ENCODE results near the gene PRKN.

Gene PRKN

DNA sequence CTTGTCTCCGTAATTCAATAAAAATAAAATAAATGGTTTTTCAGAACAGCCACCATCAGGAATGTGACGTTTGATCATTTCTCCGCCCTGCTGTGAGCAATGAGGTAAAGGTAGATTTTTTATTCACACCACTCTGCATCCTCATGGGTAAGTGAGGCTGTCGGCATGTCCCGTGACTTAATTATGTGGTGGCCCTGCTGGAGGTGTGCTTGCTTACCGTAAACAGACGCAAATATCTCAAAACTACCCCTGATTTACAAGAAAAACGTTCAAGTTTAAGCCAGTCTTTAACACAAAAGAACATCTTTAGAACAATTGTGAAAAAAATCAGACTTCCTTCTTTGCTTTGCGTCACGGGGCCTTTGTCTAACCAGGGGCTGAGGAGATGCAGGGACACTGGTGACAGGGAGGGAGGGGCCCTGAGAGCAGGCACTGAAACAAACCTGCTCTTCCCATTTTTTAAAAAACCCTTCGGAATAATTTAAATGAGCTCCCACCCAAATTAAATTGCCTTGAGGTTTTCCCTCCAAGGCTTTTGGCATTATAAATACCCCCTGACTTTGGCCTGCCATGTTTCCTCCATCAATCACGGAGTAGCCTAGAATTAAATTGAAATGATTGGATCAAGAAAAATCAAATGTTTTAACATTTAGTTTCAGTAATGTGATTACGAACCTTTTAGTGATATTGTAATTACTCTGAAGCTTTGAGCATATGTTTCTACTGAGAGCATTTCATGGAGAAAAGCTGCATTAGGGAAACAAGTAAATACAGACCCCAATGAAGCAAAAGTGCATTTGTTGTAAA is 13.4 kb downstream of the PRKN start:
- Histone ChIP-seq H3K36me3 (ENCODE audit: control insufficient read depth in 1 of 2, insufficient read depth in 2 of 2, low read length in 2 of 2) (peaks cover 0 to 3% of the 10 kb centered on the region in 2 donors), H3K27ac (ENCODE audit: low read depth, low read length) (no peak overlapping the region), H3K27me3 (ENCODE audit: control insufficient read depth in 1 of 2, insufficient read depth in 2 of 2, low read length in 2 of 2) (no peaks in the 10 kb centered on the region), H3K9me3 (ENCODE audit: control insufficient read depth in 1 of 2, low read length in 2 of 2) (peaks cover 0 to 5% of the 10 kb centered on the region in 2 donors), H3K4me1 (ENCODE audit: control insufficient read depth in 1 of 2, insufficient read depth in 2 of 2, low read length in 2 of 2) (no peaks in the 10 kb centered on the region), H3K4me3 (ENCODE audit: low read depth in 1 of 2, low read length in 2 of 2) (no peak overlapping the region), H3K9ac (ENCODE audit: low read depth in 1 of 2, low read length in 2 of 2) (no peak overlapping the region)

GRCh38 chr6:162712694-162713093 is 14.9 kb downstream of the PRKN start:
- Histone ChIP-seq H3K36me3 (ENCODE audit: control insufficient read depth in 1 of 2, insufficient read depth in 2 of 2, low read length in 2 of 2) (peaks cover 0 to 3% of the 10 kb centered on the region in 2 donors), H3K27ac (ENCODE audit: low read depth, low read length) (no peak overlapping the region), H3K27me3 (ENCODE audit: control insufficient read depth in 1 of 2, insufficient read depth in 2 of 2, low read length in 2 of 2) (no peaks in the 10 kb centered on the region), H3K9ac (ENCODE audit: low read depth in 1 of 2, low read length in 2 of 2) (no peak overlapping the region), H3K4me3 (ENCODE audit: low read depth in 1 of 2, low read length in 2 of 2) (no peak overlapping the region), H3K9me3 (ENCODE audit: control insufficient read depth in 1 of 2, low read length in 2 of 2) (peaks cover 0 to 5% of the 10 kb centered on the region in 2 donors), H3K4me1 (ENCODE audit: control insufficient read depth in 1 of 2, insufficient read depth in 2 of 2, low read length in 2 of 2) (no peaks in the 10 kb centered on the region)

GRCh38 chr6:162711376-162711775 is 16.2 kb downstream of the PRKN start:
- no peaks in the 10 kb centered on the region for H3K27me3 ChIP-seq (ENCODE audit: control insufficient read depth in 1 of 2, insufficient read depth in 2 of 2, low read length in 2 of 2)

DNA sequence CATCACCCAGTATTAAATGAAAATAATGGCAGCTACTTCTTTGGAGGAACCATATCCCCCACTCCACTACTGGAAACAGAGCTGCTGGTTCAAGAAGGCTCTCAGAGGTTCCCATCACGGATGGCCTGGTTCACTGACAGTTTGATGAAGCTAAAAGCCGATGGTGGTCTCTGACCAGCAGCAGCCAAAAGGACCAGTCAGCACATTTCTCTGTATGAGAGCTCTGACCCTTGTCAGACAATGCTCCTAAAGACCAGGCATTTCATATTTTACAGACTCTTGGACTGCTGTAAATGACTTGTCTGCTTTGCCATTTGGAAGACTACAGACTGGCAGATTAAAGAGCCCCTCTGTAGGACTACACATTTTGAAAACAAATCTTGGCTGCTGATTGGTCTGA is 16.6 kb downstream of the PRKN start:
- H3K27ac ChIP-seq (ENCODE audit: low read depth, low read length): no peak overlapping the region
- H3K9ac ChIP-seq (ENCODE audit: low read depth in 1 of 2, low read length in 2 of 2): no peak overlapping the region
- no peak overlapping the region for H3K4me3 ChIP-seq (ENCODE audit: low read depth in 1 of 2, low read length in 2 of 2)
- no peaks in the 10 kb centered on the region for H3K4me1 ChIP-seq (ENCODE audit: control insufficient read depth in 1 of 2, insufficient read depth in 2 of 2, low read length in 2 of 2)
- no peaks in the 10 kb centered on the region for H3K9me3 ChIP-seq (ENCODE audit: control insufficient read depth in 1 of 2, low read length in 2 of 2)
- H3K36me3 ChIP-seq (ENCODE audit: control insufficient read depth in 1 of 2, insufficient read depth in 2 of 2, low read length in 2 of 2): no peaks in the 10 kb centered on the region
- no peaks in the 10 kb centered on the region for H3K27me3 ChIP-seq (ENCODE audit: control insufficient read depth in 1 of 2, insufficient read depth in 2 of 2, low read length in 2 of 2)

More at GRCh38 chr6:162711376-162711775, 16.2 kb downstream of the PRKN start:
- H3K9ac ChIP-seq (ENCODE audit: low read depth in 1 of 2, low read length in 2 of 2): no peak overlapping the region
- no peaks in the 10 kb centered on the region for H3K4me1 ChIP-seq (ENCODE audit: control insufficient read depth in 1 of 2, insufficient read depth in 2 of 2, low read length in 2 of 2)
- no peak overlapping the region for H3K4me3 ChIP-seq (ENCODE audit: low read depth in 1 of 2, low read length in 2 of 2)
- H3K9me3 ChIP-seq (ENCODE audit: control insufficient read depth in 1 of 2, low read length in 2 of 2): no peaks in the 10 kb centered on the region
- no peaks in the 10 kb centered on the region for H3K36me3 ChIP-seq (ENCODE audit: control insufficient read depth in 1 of 2, insufficient read depth in 2 of 2, low read length in 2 of 2)
- H3K27ac ChIP-seq (ENCODE audit: low read depth, low read length): no peak overlapping the region

- H3K4me3 ChIP-seq (ENCODE audit: low read depth in 1 of 2, low read length in 2 of 2): no peak overlapping the region
- no peaks in the 10 kb centered on the region for H3K9me3 ChIP-seq (ENCODE audit: control insufficient read depth in 1 of 2, low read length in 2 of 2)
- no peaks in the 10 kb centered on the region for H3K27me3 ChIP-seq (ENCODE audit: control insufficient read depth in 1 of 2, insufficient read depth in 2 of 2, low read length in 2 of 2)
- no peak overlapping the region for H3K9ac ChIP-seq (ENCODE audit: low read depth in 1 of 2, low read length in 2 of 2)
- H3K36me3 ChIP-seq (ENCODE audit: control insufficient read depth in 1 of 2, insufficient read depth in 2 of 2, low read length in 2 of 2): no peaks in the 10 kb centered on the region
- H3K27ac ChIP-seq (ENCODE audit: low read depth, low read length): no peak overlapping the region
- no peaks in the 10 kb centered on the region for H3K4me1 ChIP-seq (ENCODE audit: control insufficient read depth in 1 of 2, insufficient read depth in 2 of 2, low read length in 2 of 2)
Measured at GRCh38 chr6:162710419-162710818, 17.1 kb downstream of the PRKN start.

GRCh38 chr6:162709431-162709830 is 18.1 kb downstream of the PRKN start:
- no peak overlapping the region for H3K27ac ChIP-seq (ENCODE audit: low read depth, low read length)
- no peak overlapping the region for H3K4me3 ChIP-seq (ENCODE audit: low read depth in 1 of 2, low read length in 2 of 2)
- H3K27me3 ChIP-seq (ENCODE audit: control insufficient read depth in 1 of 2, insufficient read depth in 2 of 2, low read length in 2 of 2): no peaks in the 10 kb centered on the region
- no peak overlapping the region for H3K9ac ChIP-seq (ENCODE audit: low read depth in 1 of 2, low read length in 2 of 2)
- no peaks in the 10 kb centered on the region for H3K9me3 ChIP-seq (ENCODE audit: control insufficient read depth in 1 of 2, low read length in 2 of 2)
- no peaks in the 10 kb centered on the region for H3K36me3 ChIP-seq (ENCODE audit: control insufficient read depth in 1 of 2, insufficient read depth in 2 of 2, low read length in 2 of 2)
- H3K4me1 ChIP-seq (ENCODE audit: control insufficient read depth in 1 of 2, insufficient read depth in 2 of 2, low read length in 2 of 2): no peaks in the 10 kb centered on the region

DNA sequence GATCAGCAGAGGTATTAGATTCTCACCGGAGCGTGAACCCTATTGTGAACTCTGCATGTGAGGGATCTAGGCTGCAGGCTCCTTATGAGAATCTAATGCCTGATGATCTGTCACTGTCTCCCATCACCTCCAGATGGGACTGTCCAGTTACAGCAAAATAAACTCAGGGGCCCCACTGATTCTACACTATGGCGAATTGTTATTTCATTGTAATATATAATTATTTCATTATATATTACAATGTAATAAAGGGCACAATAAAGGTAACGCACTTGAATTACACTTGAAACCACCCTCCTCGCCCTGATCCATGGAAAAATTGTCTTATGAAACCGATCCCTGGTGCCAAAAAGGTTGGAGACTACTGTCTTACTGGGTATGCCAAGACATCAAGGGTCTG is 18.6 kb downstream of the PRKN start:
- no peaks in the 10 kb centered on the region for H3K4me1 ChIP-seq (ENCODE audit: control insufficient read depth in 1 of 2, insufficient read depth in 2 of 2, low read length in 2 of 2)
- H3K27ac ChIP-seq (ENCODE audit: low read depth, low read length): no peak overlapping the region
- H3K27me3 ChIP-seq (ENCODE audit: control insufficient read depth in 1 of 2, insufficient read depth in 2 of 2, low read length in 2 of 2): no peaks in the 10 kb centered on the region
- no peak overlapping the region for H3K9ac ChIP-seq (ENCODE audit: low read depth in 1 of 2, low read length in 2 of 2)
- H3K36me3 ChIP-seq (ENCODE audit: control insufficient read depth in 1 of 2, insufficient read depth in 2 of 2, low read length in 2 of 2): no peaks in the 10 kb centered on the region
- H3K4me3 ChIP-seq (ENCODE audit: low read depth in 1 of 2, low read length in 2 of 2): no peak overlapping the region
- no peaks in the 10 kb centered on the region for H3K9me3 ChIP-seq (ENCODE audit: control insufficient read depth in 1 of 2, low read length in 2 of 2)

- H3K9ac ChIP-seq (ENCODE audit: low read depth in 1 of 2, low read length in 2 of 2): no peak overlapping the region
- no peaks in the 10 kb centered on the region for H3K36me3 ChIP-seq (ENCODE audit: control insufficient read depth in 1 of 2, insufficient read depth in 2 of 2, low read length in 2 of 2)
- no peaks in the 10 kb centered on the region for H3K4me1 ChIP-seq (ENCODE audit: control insufficient read depth in 1 of 2, insufficient read depth in 2 of 2, low read length in 2 of 2)
- H3K27me3 ChIP-seq (ENCODE audit: control insufficient read depth in 1 of 2, insufficient read depth in 2 of 2, low read length in 2 of 2): no peaks in the 10 kb centered on the region
- no peaks in the 10 kb centered on the region for H3K9me3 ChIP-seq (ENCODE audit: control insufficient read depth in 1 of 2, low read length in 2 of 2)
- peak overlapping the region in 1 of 2 donors; percentile 23 for H3K4me3 ChIP-seq (ENCODE audit: low read depth in 1 of 2, low read length in 2 of 2)
- no peak overlapping the region for H3K27ac ChIP-seq (ENCODE audit: low read depth, low read length)
Measured at GRCh38 chr6:162706232-162706631, 21.3 kb downstream of the PRKN start.

GRCh38 chr6:162705736-162706135 is 21.8 kb downstream of the PRKN start:
- no peak overlapping the region for H3K4me3 ChIP-seq (ENCODE audit: low read depth in 1 of 2, low read length in 2 of 2)
- H3K27ac ChIP-seq (ENCODE audit: low read depth, low read length): no peak overlapping the region
- H3K9me3 ChIP-seq (ENCODE audit: control insufficient read depth in 1 of 2, low read length in 2 of 2): no peaks in the 10 kb centered on the region
- no peaks in the 10 kb centered on the region for H3K4me1 ChIP-seq (ENCODE audit: control insufficient read depth in 1 of 2, insufficient read depth in 2 of 2, low read length in 2 of 2)
- H3K36me3 ChIP-seq (ENCODE audit: control insufficient read depth in 1 of 2, insufficient read depth in 2 of 2, low read length in 2 of 2): no peaks in the 10 kb centered on the region
- H3K27me3 ChIP-seq (ENCODE audit: control insufficient read depth in 1 of 2, insufficient read depth in 2 of 2, low read length in 2 of 2): no peaks in the 10 kb centered on the region
- no peak overlapping the region for H3K9ac ChIP-seq (ENCODE audit: low read depth in 1 of 2, low read length in 2 of 2)

- H3K9ac ChIP-seq (ENCODE audit: low read depth in 1 of 2, low read length in 2 of 2): no peak overlapping the region
- no peaks in the 10 kb centered on the region for H3K9me3 ChIP-seq (ENCODE audit: control insufficient read depth in 1 of 2, low read length in 2 of 2)
- H3K27me3 ChIP-seq (ENCODE audit: control insufficient read depth in 1 of 2, insufficient read depth in 2 of 2, low read length in 2 of 2): no peaks in the 10 kb centered on the region
- H3K27ac ChIP-seq (ENCODE audit: low read depth, low read length): no peak overlapping the region
- H3K4me3 ChIP-seq (ENCODE audit: low read depth in 1 of 2, low read length in 2 of 2): no peak overlapping the region
- H3K36me3 ChIP-seq (ENCODE audit: control insufficient read depth in 1 of 2, insufficient read depth in 2 of 2, low read length in 2 of 2): no peaks in the 10 kb centered on the region
- no peaks in the 10 kb centered on the region for H3K4me1 ChIP-seq (ENCODE audit: control insufficient read depth in 1 of 2, insufficient read depth in 2 of 2, low read length in 2 of 2)
Measured at GRCh38 chr6:162704001-162704400, 23.6 kb downstream of the PRKN start.
